GM12878 (cell line): ENCODE measurements around the gene TBRG1. TPM values are rescaled to one million over a fixed set of nuclear protein-coding genes. Genes with fewer than 3 reads are reported as not detected.
A peak's percentile ranks its signal among the peaks of the same experiment; 100 is the strongest.

Source experiments
- ATAC-seq: fragments of 200-7000 bp; cut with Tn5 transposase; 3 replicates; pipeline ENCODE4 v1.9.1; 2020; ENCODE audit warnings: mild to moderate bottlenecking, moderate library complexity
- BruUV-seq: library from RNA; stranded (reverse); fragments of 400-500 nt; replicated peaks from 2 replicates; lab custom pipeline; 2021; lab: Mats Ljungman, UMichigan
- CTCF ChIA-PET: fragments of 300-600 bp; sonication (Branson Sonifier 250); formaldehyde crosslinking; extraction: SDS; loops from one replicate; lab custom pipeline; 2021; ENCODE audit warnings: inconsistent platforms; lab: Yijun Ruan, JAX
- POLR2A ChIA-PET: fragments of 350-600 bp; formaldehyde crosslinking; extraction: SDS; loops from one replicate; lab custom pipeline; 2021; ENCODE audit warnings: inconsistent platforms; lab: Charles Lee
- RAD21 ChIA-PET: fragments of 300-600 bp; sonication (Branson Sonifier 250); formaldehyde crosslinking; loops from one replicate; lab custom pipeline; 2023; ENCODE audit warnings: antibody characterized with exemption; ENCODE audit not compliant: unreplicated experiment; lab: Charles Lee
- SMC1A ChIA-PET: fragments of 300-600 bp; sonication (Branson Sonifier 250); formaldehyde crosslinking; loops from one replicate; lab custom pipeline; 2023; ENCODE audit not compliant: unreplicated experiment, uncharacterized antibody; lab: Charles Lee
- DNase-seq: peaks from one replicate; pipeline ENCODE4 v3.0.0-alpha.2; 2011; ENCODE audit warnings: low read depth, low spot score
- FAIRE-seq: peaks from 3 replicates; lab custom pipeline; 2011; peaks lifted over from hg19 to GRCh38; lab: Jason Lieb, UNC
- H2AFZ ChIP-seq: 2 replicates; pipeline ENCODE4 v1.6.0; 2011; ENCODE audit warnings: low read depth, low read length, control low read depth; ENCODE audit not compliant: control insufficient read depth
- H3K27ac ChIP-seq: 2 replicates; pipeline ENCODE4 v1.5.1; 2011; ENCODE audit warnings: control low read depth; ENCODE audit not compliant: control insufficient read depth, insufficient read depth
- H3K27me3 ChIP-seq, 2 experiments: replicated peaks in 1 of 2; 2 replicates each; pipeline versions ENCODE4 v1.6.0 to v1.6.1; 2011; ENCODE audit warnings: low read length in 1 of 2; ENCODE audit not compliant: control insufficient read depth in 2 of 2, insufficient read depth in 2 of 2
- H3K36me3 ChIP-seq, 2 experiments: 2 replicates each; pipeline ENCODE4 v1.5.1; 2011; ENCODE audit warnings: low read length in 1 of 2; ENCODE audit not compliant: control insufficient read depth in 2 of 2, insufficient read depth in 2 of 2
- H3K4me1 ChIP-seq: 2 replicates; pipeline ENCODE4 v1.6.1; 2011; ENCODE audit warnings: mild to moderate bottlenecking, low read length, moderate library complexity, mixed read lengths; ENCODE audit not compliant: control insufficient read depth, insufficient read depth
- H3K4me2 ChIP-seq: 2 replicates; pipeline ENCODE4 v1.6.0; 2011; ENCODE audit warnings: control low read depth; ENCODE audit not compliant: control insufficient read depth, insufficient read depth
- H3K4me3 ChIP-seq: fragments of 200-600 bp; sonication (generic); 2 replicates; pipeline ENCODE4 v1.5.1; 2016
- H3K79me2 ChIP-seq: 2 replicates; pipeline ENCODE4 v1.6.0; 2011; ENCODE audit warnings: low read length; ENCODE audit not compliant: control insufficient read depth, insufficient read depth
- H3K9ac ChIP-seq: 2 replicates; pipeline ENCODE4 v1.8.0; 2011; ENCODE audit warnings: low read length, control low read depth, mixed read lengths; ENCODE audit not compliant: control insufficient read depth, insufficient read depth
- H3K9me3 ChIP-seq: replicated peaks from 3 replicates; pipeline ENCODE4 v1.5.1; 2011; ENCODE audit warnings: mild to moderate bottlenecking, low read length; ENCODE audit not compliant: control insufficient read depth, insufficient read depth
- H4K20me1 ChIP-seq: 2 replicates; pipeline ENCODE4 v1.6.0; 2011; ENCODE audit not compliant: control insufficient read depth, insufficient read depth
- CTCF ChIP-seq, 3 experiments: IDR thresholded peaks in 2 of 3; conservative IDR thresholded peaks in 1 of 3; 2 replicates each; pipeline ENCODE4 v1.5.1; 2011; ENCODE audit warnings: low read depth in 3 of 3, low read length in 3 of 3, mild to moderate bottlenecking in 3 of 3, control low read depth in 2 of 3, moderate library complexity in 2 of 3, inconsistent platforms in 1 of 3, mixed read lengths in 1 of 3; ENCODE audit not compliant: control insufficient read depth in 2 of 3, insufficient read depth in 1 of 3; ENCODE audit errors: extremely low read depth in 1 of 3
- ESRRA ChIP-seq: IDR thresholded peaks from 2 replicates; pipeline ENCODE4 v1.6.1; 2012; ENCODE audit warnings: mild to moderate bottlenecking, low read length, improper control_type of control experiment
- ETV6 ChIP-seq, 2 experiments: fragments of 450-650 bp in 1 of 2; IDR thresholded peaks in 1 of 2; conservative IDR thresholded peaks in 1 of 2; 2 replicates each; pipeline ENCODE4 v1.6.1; 2014; ENCODE audit warnings: antibody characterized with exemption in 1 of 2, borderline replicate concordance in 1 of 2, low read depth in 1 of 2, mild to moderate bottlenecking in 1 of 2, moderate library complexity in 1 of 2
- HDGF ChIP-seq: fragments of 450-650 bp; IDR thresholded peaks from 2 replicates; pipeline ENCODE4 v1.6.1; 2016; ENCODE audit warnings: antibody characterized with exemption
- KAT2A ChIP-seq: conservative IDR thresholded peaks from 2 replicates; pipeline ENCODE4 v1.6.1; 2011; ENCODE audit warnings: low read depth, low read length; ENCODE audit not compliant: control insufficient read depth
- KDM1A ChIP-seq: fragments of 200-600 bp; sonication (generic); IDR thresholded peaks from 2 replicates; pipeline ENCODE4 v1.6.1; 2016; ENCODE audit warnings: borderline replicate concordance
- NFXL1 ChIP-seq: fragments of 450-650 bp; IDR thresholded peaks from 2 replicates; pipeline ENCODE4 v1.6.1; 2017; ENCODE audit warnings: antibody characterized with exemption, mild to moderate bottlenecking, borderline replicate concordance
- NFYA ChIP-seq: IDR thresholded peaks from 2 replicates; pipeline ENCODE4 v1.6.1; 2011; ENCODE audit warnings: low read depth, mild to moderate bottlenecking, low read length, improper control_type of control experiment, borderline replicate concordance
- NR2F1 ChIP-seq: fragments of 450-650 bp; conservative IDR thresholded peaks from 2 replicates; pipeline ENCODE4 v1.6.1; 2017; ENCODE audit warnings: mild to moderate bottlenecking
- PAX5 ChIP-seq: IDR thresholded peaks from 2 replicates; pipeline ENCODE4 v1.6.1; 2011; ENCODE audit warnings: low read depth, low read length, borderline replicate concordance
- POU2F2 ChIP-seq: IDR thresholded peaks from 3 replicates; pipeline ENCODE4 v1.6.1; 2011; ENCODE audit warnings: low read depth, mild to moderate bottlenecking, low read length, borderline replicate concordance
- RAD21 ChIP-seq: IDR thresholded peaks from 2 replicates; pipeline ENCODE4 v1.6.1; 2011; ENCODE audit warnings: mild to moderate bottlenecking, low read depth, low read length, moderate library complexity; ENCODE audit not compliant: insufficient read depth
- SMC3 ChIP-seq: IDR thresholded peaks from 2 replicates; pipeline ENCODE4 v1.6.1; 2011; ENCODE audit warnings: low read length, improper control_type of control experiment, borderline replicate concordance
- YY1 ChIP-seq: IDR thresholded peaks from 2 replicates; pipeline ENCODE4 v1.6.1; 2011; ENCODE audit warnings: low read depth, mild to moderate bottlenecking, low read length
- WGBS: methylation state at CpG from one replicate; pipeline ENCODE4 v1.1.6; 2016; ENCODE audit warnings: low lambda C conversion rate; ENCODE audit not compliant: insufficient replicate concordance, insufficient coverage; ENCODE audit errors: missing lambda C conversion rate; 5-methylcytosine and 5-hydroxymethylcytosine counted together
- in situ Hi-C: fragments of 300-500 bp; cut with MboI; formaldehyde crosslinking; loops from 9 replicates; pipeline ENCODE4 v1.14.3; 2018; ENCODE audit warnings: mixed read lengths
- intact Hi-C: fragments of 100-400 bp; cut with micrococcal nuclease; formaldehyde crosslinking; loops from one replicate; pipeline ENCODE4 v1.14.2; 2022; ENCODE audit not compliant: unreplicated experiment
- polyA plus RNA-seq, 11 experiments: library from polyadenylated mRNA; depleted of rRNA in 4 of 11; unstranded in 6 of 11; stranded (reverse) in 5 of 11; fragments of >200 nt; fragmentation: Nextera tagmentation in 4 of 11; fragmentation: Illumina TruSeq in 1 of 11; extraction: Ambion mirVana in 4 of 11; extraction: Trizol in 1 of 11; gene quantifications; 1 replicate in 1 of 11; 2 replicates in 10 of 11; pipeline versions ENCODE4 v1.2.1 to v1.2.3, GENCODE V29; 2011 to 2016; ENCODE audit warnings: inconsistent platforms in 2 of 11, missing spikeins in 2 of 11, low read depth in 1 of 11
- total RNA-seq, 4 experiments: library from RNA; depleted of rRNA in 3 of 4; stranded (reverse); fragments of >200 nt in 3 of 4; fragmentation: Illumina TruSeq in 1 of 4; extraction: Trizol in 1 of 4; gene quantifications; 2 replicates each; pipeline versions ENCODE4 v1.2.1 to v1.2.3, GENCODE V29; 2013 to 2021

The TBRG1 gene
- total and polyA plus RNA-seq, 10 of the 15 experiments (the other 5 are each of a cell fraction or from before 2014, with no cell fraction given), result 12.3 to 46.6 (median 26.2) TPM

DNA sequence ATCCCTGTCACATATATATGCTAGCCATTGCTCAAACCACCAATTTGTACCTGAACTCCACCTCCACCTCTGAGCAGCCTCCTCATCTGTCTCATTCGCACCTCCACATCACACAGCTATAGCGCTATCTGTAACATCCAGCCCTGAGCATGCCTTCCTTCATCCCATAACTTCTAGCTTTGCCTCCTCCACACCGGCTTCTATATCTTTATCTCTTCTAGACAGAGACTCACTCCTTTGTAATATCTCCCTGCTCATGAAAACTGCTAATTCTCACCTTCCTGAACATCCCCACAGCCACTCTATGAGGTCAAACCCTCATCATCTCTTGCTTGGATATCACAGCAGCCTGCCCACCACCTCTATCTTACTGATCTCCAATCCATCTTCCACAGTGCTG, 44.9 kb downstream of the TBRG1 start:
- Histone ChIP-seq H3K4me3 (no peak overlapping the region), H3K9ac (no peak overlapping the region), H3K4me1 (peaks cover 7% of the 10 kb centered on the region), H3K27me3 (no peaks in the 10 kb centered on the region), H4K20me1 (no peaks in the 10 kb centered on the region), H3K79me2 (no peaks in the 10 kb centered on the region), H3K36me3 (no peaks in the 10 kb centered on the region), H3K9me3 (no peaks in the 10 kb centered on the region), H3K27ac (no peak overlapping the region), H2AFZ (no peak overlapping the region), H3K4me2 (no peak overlapping the region)
- TF ChIP-seq HDGF (no peak), KDM1A (no peak), NFYA (no peak), NFXL1 (no peak), ETV6 (conservative IDR thresholded peaks at IDR 0.05 in 1 of 2, IDR thresholded peaks at IDR 0.05 in 1 of 2; ENCODE audit: borderline replicate concordance in 1 of 2, low read depth in 1 of 2) (no peak)
- ATAC-seq (no peak), DNase-seq (no peak), FAIRE-seq (no peak)
- ChIA-PET POLR2A (no interaction called here), CTCF (interaction anchor here (0.7 kb wide), 1 partner anchor 95 kb away, joined by 3 read pairs; no protein-coding TSS in a partner anchor), SMC1A (interaction anchor here (1.8 kb wide), 1 partner anchor 96 kb away, joined by 6 read pairs; no protein-coding TSS in a partner anchor), RAD21 (no interaction called here)
- BruUV-seq, result no TSS peak
- 94% methylated on average over 3 of the region's 3 CpGs for WGBS
- in situ Hi-C loops (no loop called here), intact Hi-C loops (no loop called here)

DNA sequence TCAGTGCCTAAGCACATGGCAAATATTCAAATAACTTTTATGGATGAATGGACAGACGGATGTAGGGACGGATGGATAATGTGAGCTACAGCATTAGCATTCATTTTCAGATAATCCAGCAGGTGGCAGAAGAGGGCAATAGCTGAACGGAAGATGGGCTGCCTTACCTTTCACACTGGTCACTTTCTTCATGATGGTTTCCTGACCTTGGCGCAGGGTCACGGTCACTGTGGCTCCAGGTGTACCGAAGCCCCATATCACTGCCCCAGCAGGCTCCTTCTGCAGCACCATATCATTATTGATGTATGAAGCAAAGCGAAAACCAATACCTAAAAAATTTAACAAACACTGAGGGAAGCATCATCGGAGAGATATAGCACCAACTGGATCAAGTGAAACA, 46.5 kb downstream of the TBRG1 start:
- RAD21 ChIA-PET, result interaction anchor here (0.5 to 4.0 kb wide), 18 partner anchors 10 to 430 kb away, joined by 3 to 67 read pairs (median 6); partner anchors contain the start of genes ESAM, MSANTD2 and NRGN
- ATAC-seq (peak; percentile 57), FAIRE-seq (peak; percentile 80), DNase-seq (no peak)
- Histone ChIP-seq H4K20me1 (no peaks in the 10 kb centered on the region), H3K4me3 (no peak overlapping the region), H3K4me1 (peaks cover 7% of the 10 kb centered on the region), H3K36me3 (no peaks in the 10 kb centered on the region), H2AFZ (no peak overlapping the region), H3K9ac (no peak overlapping the region), H3K27ac (no peak overlapping the region), H3K9me3 (no peaks in the 10 kb centered on the region), H3K27me3 (no peaks in the 10 kb centered on the region), H3K79me2 (no peaks in the 10 kb centered on the region), H3K4me2 (no peak overlapping the region)
- BruUV-seq, result no TSS peak
- in situ Hi-C loops (no loop called here), intact Hi-C loops (loop anchor here (1.0 kb wide), 3 partner anchors 94 to 168 kb away; no protein-coding TSS in a partner anchor)
- POLR2A ChIA-PET, result interaction anchor here (0.6 to 1.0 kb wide), 2 partner anchors 119 to 125 kb away, joined by 3 read pairs; no protein-coding TSS in a partner anchor
- 20% methylated on average over 8 of the region's 8 CpGs for WGBS
- CTCF ChIA-PET, result interaction anchor here (0.6 to 7.1 kb wide), 35 partner anchors 10 to 473 kb away, joined by 3 to 190 read pairs (median 5); partner anchors contain the start of genes ESAM, NRGN and TBRG1
- no peak for TF ChIP-seq PAX5
- TF ChIP-seq KAT2A, result no peak
- TF ChIP-seq YY1, result 0 out of 2 replicates have a peak, but pooled peaks have one; percentile 45
- TF ChIP-seq POU2F2, result peak; percentile 85; the same call in 2 of the 3 replicates
- peak; percentile 81 for TF ChIP-seq NR2F1
- TF ChIP-seq ESRRA, result peak; percentile 84
- peak; percentile 88 for TF ChIP-seq RAD21
- peak; percentile 66 to 78 (median 74) for TF ChIP-seq CTCF (IDR thresholded peaks at IDR 0.05 in 2 of 3, conservative IDR thresholded peaks at IDR 0.05 in 1 of 3; ENCODE audit: control insufficient read depth in 2 of 3, extremely low read depth in 1 of 3, insufficient read depth in 1 of 3, low read depth in 3 of 3, low read length in 3 of 3)
- peak; percentile 84 for TF ChIP-seq SMC3
- SMC1A ChIA-PET, result interaction anchor here (0.6 to 6.5 kb wide), 24 partner anchors 8 to 189 kb away, joined by 3 to 93 read pairs (median 5); partner anchors contain the start of genes ESAM, MSANTD2 and NRGN
